ENCODE data around the gene SSRP1. TPM values are rescaled to one million over a fixed set of nuclear protein-coding genes. Genes with fewer than 3 reads are reported as not detected.

SSRP1 gene
- total and polyA plus RNA-seq, 2 experiments from 2014 or later, result 205 to 216 TPM

DNA sequence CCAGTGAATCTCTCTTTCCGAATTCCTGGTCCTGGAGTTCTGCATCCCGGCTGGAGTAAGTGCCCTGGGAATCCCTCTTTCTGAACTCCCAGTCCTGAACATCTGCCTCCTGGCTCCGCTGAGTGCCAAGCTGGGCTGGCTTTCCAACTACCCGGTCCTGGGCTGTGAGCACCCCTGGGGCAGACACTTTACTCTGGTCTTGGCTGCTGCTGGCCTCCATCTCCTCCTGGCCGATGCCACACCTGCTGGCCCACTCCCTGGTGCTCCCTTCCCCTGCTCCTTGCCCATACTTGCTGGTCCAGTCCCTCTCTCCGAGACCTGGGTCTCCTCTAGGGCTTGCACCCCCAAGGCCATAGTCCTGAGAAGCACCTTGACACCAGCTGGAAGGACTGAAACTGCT is 25.6 kb downstream of the SSRP1 start:
- no peaks in the 10 kb centered on the region for H3K27me3 ChIP-seq (ENCODE audit: insufficient read depth)
- H3K9me2 ChIP-seq (ENCODE audit: insufficient read depth), result no peaks in the 10 kb centered on the region
- no peak overlapping the region for H3K4me3 ChIP-seq
- ATAC-seq (no peak), DNase-seq (ENCODE audit: low spot score) (no peak)
- peaks cover 11% of the 10 kb centered on the region for H3K27me3 Mint-ChIP-seq (ENCODE audit: insufficient read depth, low read depth, poor library complexity)
- no peak overlapping the region for H3K4me2 ChIP-seq
- H3K27ac Mint-ChIP-seq, result no peak overlapping the region
- H3K36me3 ChIP-seq (ENCODE audit: insufficient read depth), result peaks cover 15% of the 10 kb centered on the region
- TF ChIP-seq EZH2phosphoT487 (IDR thresholded peaks at IDR 0.05; ENCODE audit: unreplicated experiment) (no peak), JUNB (IDR thresholded peaks at IDR 0.05; ENCODE audit: unreplicated experiment) (no peak), EZH2 (IDR thresholded peaks at IDR 0.05; ENCODE audit: low read depth, unreplicated experiment) (no peak), ZNF114 (CRISPR knock-in tag; IDR thresholded peaks at IDR 0.05) (no peak), ZNF331 (CRISPR knock-in tag; IDR thresholded peaks at IDR 0.05; ENCODE audit: low read depth) (no peak), STAT1 (IDR thresholded peaks at IDR 0.05; ENCODE audit: unreplicated experiment) (no peak), CTCF (conservative IDR thresholded peaks at IDR 0.05; ENCODE audit: low read depth in 2 of 2) (no peak), ZNF462 (CRISPR knock-in tag; IDR thresholded peaks at IDR 0.05) (no peak), NANOG (IDR thresholded peaks at IDR 0.05; ENCODE audit: borderline replicate concordance) (no peak), POLR2AphosphoS5 (IDR thresholded peaks at IDR 0.05; ENCODE audit: low read depth) (no peak), CREB1 (CRISPR knock-in tag; IDR thresholded peaks at IDR 0.05; ENCODE audit: low read depth) (no peak)
- TF ChIP-seq, protein P1, sequence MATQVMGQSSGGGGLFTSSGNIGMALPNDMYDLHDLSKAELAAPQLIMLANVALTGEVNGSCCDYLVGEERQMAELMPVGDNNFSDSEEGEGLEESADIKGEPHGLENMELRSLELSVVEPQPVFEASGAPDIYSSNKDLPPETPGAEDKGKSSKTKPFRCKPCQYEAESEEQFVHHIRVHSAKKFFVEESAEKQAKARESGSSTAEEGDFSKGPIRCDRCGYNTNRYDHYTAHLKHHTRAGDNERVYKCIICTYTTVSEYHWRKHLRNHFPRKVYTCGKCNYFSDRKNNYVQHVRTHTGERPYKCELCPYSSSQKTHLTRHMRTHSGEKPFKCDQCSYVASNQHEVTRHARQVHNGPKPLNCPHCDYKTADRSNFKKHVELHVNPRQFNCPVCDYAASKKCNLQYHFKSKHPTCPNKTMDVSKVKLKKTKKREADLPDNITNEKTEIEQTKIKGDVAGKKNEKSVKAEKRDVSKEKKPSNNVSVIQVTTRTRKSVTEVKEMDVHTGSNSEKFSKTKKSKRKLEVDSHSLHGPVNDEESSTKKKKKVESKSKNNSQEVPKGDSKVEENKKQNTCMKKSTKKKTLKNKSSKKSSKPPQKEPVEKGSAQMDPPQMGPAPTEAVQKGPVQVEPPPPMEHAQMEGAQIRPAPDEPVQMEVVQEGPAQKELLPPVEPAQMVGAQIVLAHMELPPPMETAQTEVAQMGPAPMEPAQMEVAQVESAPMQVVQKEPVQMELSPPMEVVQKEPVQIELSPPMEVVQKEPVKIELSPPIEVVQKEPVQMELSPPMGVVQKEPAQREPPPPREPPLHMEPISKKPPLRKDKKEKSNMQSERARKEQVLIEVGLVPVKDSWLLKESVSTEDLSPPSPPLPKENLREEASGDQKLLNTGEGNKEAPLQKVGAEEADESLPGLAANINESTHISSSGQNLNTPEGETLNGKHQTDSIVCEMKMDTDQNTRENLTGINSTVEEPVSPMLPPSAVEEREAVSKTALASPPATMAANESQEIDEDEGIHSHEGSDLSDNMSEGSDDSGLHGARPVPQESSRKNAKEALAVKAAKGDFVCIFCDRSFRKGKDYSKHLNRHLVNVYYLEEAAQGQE (IDR thresholded peaks at IDR 0.05; ENCODE audit: unreplicated experiment), result no peak
- TF ChIP-seq, protein P2, sequence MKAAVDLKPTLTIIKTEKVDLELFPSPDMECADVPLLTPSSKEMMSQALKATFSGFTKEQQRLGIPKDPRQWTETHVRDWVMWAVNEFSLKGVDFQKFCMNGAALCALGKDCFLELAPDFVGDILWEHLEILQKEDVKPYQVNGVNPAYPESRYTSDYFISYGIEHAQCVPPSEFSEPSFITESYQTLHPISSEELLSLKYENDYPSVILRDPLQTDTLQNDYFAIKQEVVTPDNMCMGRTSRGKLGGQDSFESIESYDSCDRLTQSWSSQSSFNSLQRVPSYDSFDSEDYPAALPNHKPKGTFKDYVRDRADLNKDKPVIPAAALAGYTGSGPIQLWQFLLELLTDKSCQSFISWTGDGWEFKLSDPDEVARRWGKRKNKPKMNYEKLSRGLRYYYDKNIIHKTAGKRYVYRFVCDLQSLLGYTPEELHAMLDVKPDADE (IDR thresholded peaks at IDR 0.05), result no peak
- peaks cover 62% of the 10 kb centered on the region for H3K36me3 Mint-ChIP-seq (ENCODE audit: low read depth)
- peaks cover 45% of the 10 kb centered on the region for H3K79me2 ChIP-seq (replicated peaks; ENCODE audit: insufficient read depth)
- 0 out of 3 replicates have a peak overlapping the region, but pooled peaks have one; percentile 70 for H3K4me3 Mint-ChIP-seq
- H3K4me1 Mint-ChIP-seq, result peaks cover 49% of the 10 kb centered on the region
- peaks cover 18% of the 10 kb centered on the region for H3K4me1 ChIP-seq (ENCODE audit: insufficient read depth)
- H3K27ac ChIP-seq (ENCODE audit: low read depth), result no peak overlapping the region
- peaks cover 27% of the 10 kb centered on the region for H4K20me1 ChIP-seq (replicated peaks; ENCODE audit: insufficient read depth)
- no peaks in the 10 kb centered on the region; the same call in 2 of the 3 replicates for H3K9me3 Mint-ChIP-seq
- H2AFZ ChIP-seq, result no peak overlapping the region
- H3F3A ChIP-seq (replicated peaks; ENCODE audit: low read depth), result peaks cover 14% of the 10 kb centered on the region; the same call in 1 of the 2 replicates
